ENCODE data around the gene AKAP6.

The AKAP6 gene

DNA sequence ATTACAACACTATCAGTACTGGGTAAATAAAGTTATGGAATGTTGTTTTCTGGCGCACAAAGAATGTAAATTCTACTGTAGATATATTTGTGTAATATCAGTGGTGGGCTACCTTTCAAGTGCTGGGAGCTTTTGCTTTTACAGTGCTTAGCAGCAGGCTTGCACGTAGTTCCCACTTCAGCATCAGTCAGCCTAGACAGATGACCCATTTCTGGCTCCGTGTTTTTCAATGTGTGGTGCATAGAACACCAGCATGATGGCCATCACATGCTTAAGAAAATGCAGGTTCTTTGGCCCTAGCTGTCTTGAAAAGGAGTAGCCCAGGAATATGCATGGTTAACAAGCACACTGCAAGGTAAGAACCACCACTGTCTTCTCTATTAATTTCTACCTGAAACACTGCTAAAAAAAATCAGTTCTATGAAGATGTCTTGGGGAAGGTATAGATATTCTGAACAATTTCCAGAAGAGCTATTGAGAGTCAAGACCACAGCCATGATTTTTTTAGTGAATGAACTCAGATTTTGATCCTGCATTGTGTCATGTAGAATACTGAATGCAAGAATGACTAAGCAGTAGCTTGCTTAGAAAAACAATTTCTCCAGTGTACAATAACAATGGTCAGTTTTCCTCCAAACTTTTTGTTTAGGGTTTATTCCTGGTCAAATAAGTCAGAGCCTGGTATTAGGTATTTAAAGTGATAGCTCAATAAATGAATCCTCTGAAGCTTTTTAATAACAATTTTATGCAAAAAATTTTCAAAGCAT is 195.7 kb downstream of the AKAP6 start:
- no peak for DNase-seq (ENCODE audit: low read depth)
- TF ChIP-seq, protein P1, sequence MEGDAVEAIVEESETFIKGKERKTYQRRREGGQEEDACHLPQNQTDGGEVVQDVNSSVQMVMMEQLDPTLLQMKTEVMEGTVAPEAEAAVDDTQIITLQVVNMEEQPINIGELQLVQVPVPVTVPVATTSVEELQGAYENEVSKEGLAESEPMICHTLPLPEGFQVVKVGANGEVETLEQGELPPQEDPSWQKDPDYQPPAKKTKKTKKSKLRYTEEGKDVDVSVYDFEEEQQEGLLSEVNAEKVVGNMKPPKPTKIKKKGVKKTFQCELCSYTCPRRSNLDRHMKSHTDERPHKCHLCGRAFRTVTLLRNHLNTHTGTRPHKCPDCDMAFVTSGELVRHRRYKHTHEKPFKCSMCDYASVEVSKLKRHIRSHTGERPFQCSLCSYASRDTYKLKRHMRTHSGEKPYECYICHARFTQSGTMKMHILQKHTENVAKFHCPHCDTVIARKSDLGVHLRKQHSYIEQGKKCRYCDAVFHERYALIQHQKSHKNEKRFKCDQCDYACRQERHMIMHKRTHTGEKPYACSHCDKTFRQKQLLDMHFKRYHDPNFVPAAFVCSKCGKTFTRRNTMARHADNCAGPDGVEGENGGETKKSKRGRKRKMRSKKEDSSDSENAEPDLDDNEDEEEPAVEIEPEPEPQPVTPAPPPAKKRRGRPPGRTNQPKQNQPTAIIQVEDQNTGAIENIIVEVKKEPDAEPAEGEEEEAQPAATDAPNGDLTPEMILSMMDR (IDR thresholded peaks at IDR 0.05; ENCODE audit: low read depth, low read length, missing control alignments), result no peak
- no peak overlapping the region for H3K4me3 ChIP-seq (ENCODE audit: low read depth, low read length)

DNA sequence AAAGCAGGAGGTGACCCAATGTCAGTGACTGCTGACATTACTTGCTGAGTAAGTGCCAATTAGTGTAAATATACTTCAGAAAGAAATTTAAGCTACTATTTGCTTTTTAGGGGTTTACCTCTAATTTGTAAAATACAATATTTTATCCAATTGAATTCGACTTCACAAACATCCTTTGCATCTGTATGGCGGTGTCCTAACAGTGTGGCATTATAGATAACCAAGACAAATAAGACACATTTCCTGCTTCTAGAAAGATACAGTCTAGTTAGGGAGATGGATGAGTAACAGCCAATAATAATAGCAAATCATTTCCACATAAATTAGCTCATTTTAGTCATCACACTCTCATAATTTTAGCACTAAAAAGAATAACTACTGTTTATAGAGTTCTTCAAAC is 196.5 kb downstream of the AKAP6 start:
- TF ChIP-seq, protein P1 (IDR thresholded peaks at IDR 0.05; ENCODE audit: low read depth, low read length, missing control alignments), result no peak
- no peak overlapping the region for H3K4me3 ChIP-seq (ENCODE audit: low read depth, low read length)
- no peak for DNase-seq (ENCODE audit: low read depth)

DNA sequence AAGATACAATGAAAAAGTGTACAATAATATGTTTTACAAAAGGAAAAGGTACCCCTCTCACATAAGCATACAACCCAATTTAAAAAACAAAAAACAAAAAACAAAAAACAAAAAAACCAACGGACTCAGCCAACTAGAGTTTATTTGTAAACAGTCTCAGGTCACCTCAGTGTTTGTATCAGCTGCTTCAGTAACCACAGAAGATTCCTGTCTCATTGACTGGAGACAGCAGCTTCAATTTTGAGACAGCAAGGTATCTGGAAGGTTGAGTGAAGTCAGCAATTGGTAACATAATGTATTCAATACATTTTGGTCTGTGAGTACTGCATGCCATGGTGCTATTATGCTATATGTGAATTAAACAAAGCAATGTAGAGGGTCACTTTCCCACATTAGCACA is 201.7 kb downstream of the AKAP6 start:
- DNase-seq (ENCODE audit: low read depth), result no peak
- TF ChIP-seq, protein P1 (IDR thresholded peaks at IDR 0.05; ENCODE audit: low read depth, low read length, missing control alignments), result no peak

DNA sequence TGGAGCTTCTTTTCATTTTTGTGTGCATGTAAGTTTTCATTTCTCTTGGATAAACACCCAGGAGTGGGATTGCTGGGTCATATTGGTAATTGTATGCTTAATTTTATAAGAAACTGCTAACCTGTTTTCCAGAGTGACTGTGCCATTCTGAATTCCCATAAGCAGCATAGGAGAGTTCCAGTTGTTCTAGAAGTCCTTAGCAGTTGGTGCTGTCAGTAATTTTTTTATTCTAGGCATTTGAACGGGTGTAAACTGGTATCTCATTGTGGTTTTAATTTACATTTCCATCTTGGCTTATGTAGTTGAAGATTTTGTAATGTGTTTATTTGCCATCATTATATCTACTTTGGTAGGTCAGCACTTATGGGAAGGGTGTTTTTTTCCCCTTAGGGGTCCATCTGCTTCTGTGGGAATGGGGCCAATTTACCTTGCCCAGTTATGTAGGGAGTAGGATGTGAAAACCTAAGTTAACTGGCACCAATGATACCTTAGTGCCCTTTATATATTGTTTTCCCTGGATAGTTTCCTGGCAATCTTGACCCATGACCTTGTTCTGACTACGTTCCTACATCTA is 202.9 kb downstream of the AKAP6 start:
- DNase-seq (ENCODE audit: low read depth), result no peak
- H3K4me3 ChIP-seq (ENCODE audit: low read depth, low read length), result no peak overlapping the region
- TF ChIP-seq, protein P1 (IDR thresholded peaks at IDR 0.05; ENCODE audit: low read depth, low read length, missing control alignments), result no peak

More for the DNA sequence above, 201.7 kb downstream of the AKAP6 start:
- H3K4me3 ChIP-seq (ENCODE audit: low read depth, low read length), result no peak overlapping the region

DNA sequence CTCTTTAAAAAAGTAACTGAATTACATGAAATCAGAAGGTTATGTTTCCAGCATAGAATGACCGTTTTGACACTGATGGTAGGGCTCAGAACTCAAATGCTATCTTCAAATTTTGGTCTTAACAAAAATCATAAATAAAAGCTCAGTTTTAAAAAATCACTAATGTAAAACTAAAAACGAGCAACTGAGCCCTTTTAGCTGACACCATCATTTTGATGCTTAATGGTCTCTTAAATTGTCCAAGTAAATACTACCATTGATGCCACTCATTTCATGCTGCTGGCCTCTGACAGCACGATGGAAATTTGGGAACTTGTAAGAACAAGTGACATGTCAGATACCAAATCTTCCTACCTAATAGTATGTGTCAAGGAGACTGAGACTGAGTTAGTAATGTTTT is 205.0 kb downstream of the AKAP6 start:
- no peak for DNase-seq (ENCODE audit: low read depth)
- TF ChIP-seq, protein P1 (IDR thresholded peaks at IDR 0.05; ENCODE audit: low read depth, low read length, missing control alignments), result no peak
- no peak overlapping the region for H3K4me3 ChIP-seq (ENCODE audit: low read depth, low read length)

DNA sequence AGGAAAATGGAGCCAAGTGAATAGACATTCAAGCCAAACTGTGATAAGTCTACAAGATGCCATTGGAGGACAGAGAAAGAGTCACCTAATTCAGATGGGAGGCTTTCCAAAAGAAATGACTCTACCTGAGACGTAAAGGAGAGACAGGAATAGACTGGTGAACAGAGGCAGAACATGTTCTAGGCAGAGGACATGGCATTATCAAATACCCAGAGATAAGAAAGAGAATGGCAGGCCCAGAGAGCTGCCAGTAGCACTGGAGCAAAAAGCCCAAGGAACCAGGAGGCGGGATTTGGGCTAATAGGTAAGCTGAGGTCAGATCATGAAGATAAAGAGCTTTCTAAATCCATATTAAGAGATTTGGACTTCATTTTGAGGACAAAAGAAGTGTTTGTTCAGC is 207.1 kb downstream of the AKAP6 start:
- no peak for DNase-seq (ENCODE audit: low read depth)
- TF ChIP-seq, protein P1 (IDR thresholded peaks at IDR 0.05; ENCODE audit: low read depth, low read length, missing control alignments), result no peak
- H3K4me3 ChIP-seq (ENCODE audit: low read depth, low read length), result no peak overlapping the region

DNA sequence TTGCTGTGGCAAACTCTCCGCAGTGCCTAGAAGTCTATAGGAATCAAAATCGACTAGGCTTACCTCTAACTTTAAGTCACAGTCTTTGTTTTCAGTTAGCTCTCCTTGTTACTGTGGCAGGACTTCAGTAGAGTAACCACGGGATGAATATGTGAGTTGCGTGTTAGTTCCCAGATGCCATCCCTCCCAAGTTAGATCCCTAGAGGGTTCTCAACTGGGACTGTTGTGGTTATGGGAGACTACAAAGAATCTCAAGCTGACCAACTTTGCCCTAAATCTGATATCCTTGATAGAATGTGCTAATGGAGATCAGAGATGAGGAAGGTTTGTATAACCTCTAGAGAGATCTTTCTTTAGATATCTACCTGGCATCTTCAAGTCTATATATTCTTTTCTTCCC is 208.1 kb downstream of the AKAP6 start:
- TF ChIP-seq, protein P1 (IDR thresholded peaks at IDR 0.05; ENCODE audit: low read depth, low read length, missing control alignments), result no peak
- H3K4me3 ChIP-seq (ENCODE audit: low read depth, low read length), result no peak overlapping the region
- DNase-seq (ENCODE audit: low read depth), result no peak

All from GM12864 (cell line).